H1 (cell line): ENCODE measurements around the gene CYP2A6.
"Not testable (repeated sequence)": the region's sequence is repeated elsewhere in the genome, so short reads cannot be mapped to it uniquely, and the experiment has no call there.

Experiments
- ATF2 ChIP-seq: IDR thresholded peaks from 2 replicates; pipeline ENCODE4 v1.6.1; 2012; ENCODE audit warnings: low read length, inconsistent platforms
- CREB1 ChIP-seq: IDR thresholded peaks from 2 replicates; pipeline ENCODE4 v1.6.1; 2012; ENCODE audit warnings: inconsistent platforms
- CTCF ChIP-seq, 3 experiments: IDR thresholded peaks; 1 replicate in 2 of 3; 2 replicates in 1 of 3; pipeline versions ENCODE4 v1.5.1 to v1.6.1; 2011; ENCODE audit warnings: low read length in 3 of 3, mild to moderate bottlenecking in 3 of 3, inconsistent platforms in 2 of 3, low read depth in 1 of 3, moderate library complexity in 1 of 3; ENCODE audit not compliant: insufficient read depth in 1 of 3; ENCODE audit errors: control extremely low read depth in 1 of 3
- EGR1 ChIP-seq: IDR thresholded peaks from 2 replicates; pipeline ENCODE4 v1.6.1; 2011; ENCODE audit warnings: low read depth, low read length, borderline replicate concordance
- EP300 ChIP-seq, 2 experiments: IDR thresholded peaks; 1 replicate in 1 of 2; 2 replicates in 1 of 2; pipeline ENCODE4 v1.6.1; 2011 to 2012; ENCODE audit warnings: low read depth in 2 of 2, low read length in 2 of 2, mild to moderate bottlenecking in 2 of 2, borderline replicate concordance in 1 of 2, inconsistent platforms in 1 of 2, moderate library complexity in 1 of 2
- EZH2 ChIP-seq: fragments of 200-600 bp; sonication (generic); IDR thresholded peaks from 2 replicates; pipeline ENCODE4 v1.7.1; 2012; ENCODE audit warnings: low read depth, mild to moderate bottlenecking, moderate library complexity, low read length, inconsistent platforms; ENCODE audit not compliant: severe bottlenecking
- GABPA ChIP-seq: IDR thresholded peaks from 2 replicates; pipeline ENCODE4 v1.6.1; 2011; ENCODE audit warnings: mild to moderate bottlenecking, low read length, moderate library complexity, borderline replicate concordance; ENCODE audit not compliant: insufficient read depth
- HDAC2 ChIP-seq, 2 experiments: fragments of 300-600 bp in 1 of 2; sonication (generic) in 1 of 2; IDR thresholded peaks; 2 replicates each; pipeline ENCODE4 v1.6.1; 2011 to 2012; ENCODE audit warnings: low read depth in 2 of 2, low read length in 2 of 2, mild to moderate bottlenecking in 2 of 2, moderate library complexity in 2 of 2, borderline replicate concordance in 1 of 2, inconsistent platforms in 1 of 2
- KDM1A ChIP-seq: fragments of 200-600, 300-600 bp; sonication (generic); IDR thresholded peaks from 2 replicates; pipeline ENCODE4 v1.7.1; 2016; ENCODE audit warnings: mild to moderate bottlenecking, low read length, borderline replicate concordance
- POLR2A ChIP-seq, 2 experiments: IDR thresholded peaks; 1 replicate in 1 of 2; 2 replicates in 1 of 2; pipeline ENCODE4 v1.6.1; 2011; ENCODE audit warnings: low read depth in 2 of 2, low read length in 2 of 2, mild to moderate bottlenecking in 2 of 2; ENCODE audit errors: control extremely low read depth in 1 of 2
- POLR2AphosphoS5 ChIP-seq: IDR thresholded peaks from 2 replicates; pipeline ENCODE4 v1.6.1; 2011; ENCODE audit warnings: low read depth, low read length
- RAD21 ChIP-seq, 2 experiments: IDR thresholded peaks in 1 of 2; conservative IDR thresholded peaks in 1 of 2; 2 replicates each; pipeline ENCODE4 v1.6.1; 2011; ENCODE audit warnings: low read depth in 2 of 2, low read length in 2 of 2, improper control_type of control experiment in 1 of 2, inconsistent platforms in 1 of 2, mild to moderate bottlenecking in 1 of 2, moderate library complexity in 1 of 2
- YY1 ChIP-seq: IDR thresholded peaks from 2 replicates; pipeline ENCODE4 v1.6.1; 2011; ENCODE audit warnings: low read depth, mild to moderate bottlenecking, low read length
- TF ChIP-seq, protein P1 (sequence below): IDR thresholded peaks from 2 replicates; pipeline ENCODE4 v1.6.1; 2011; ENCODE audit warnings: low read length, improper control_type of control experiment

- not testable (repeated sequence) for TF ChIP-seq YY1; CTCF (IDR thresholded peaks at IDR 0.05; ENCODE audit: control extremely low read depth in 1 of 3, insufficient read depth in 1 of 3, low read depth in 1 of 3, low read length in 3 of 3); EZH2; POLR2AphosphoS5; POLR2A (IDR thresholded peaks at IDR 0.05; ENCODE audit: control extremely low read depth in 1 of 2, low read depth in 2 of 2, low read length in 2 of 2); EGR1; GABPA; RAD21 (IDR thresholded peaks at IDR 0.05 in 1 of 2, conservative IDR thresholded peaks at IDR 0.05 in 1 of 2; ENCODE audit: low read depth in 2 of 2, low read length in 2 of 2); EP300 (IDR thresholded peaks at IDR 0.05; ENCODE audit: borderline replicate concordance in 1 of 2, low read depth in 2 of 2, low read length in 2 of 2); KDM1A; HDAC2 (IDR thresholded peaks at IDR 0.05; ENCODE audit: borderline replicate concordance in 1 of 2, low read depth in 2 of 2, low read length in 2 of 2); ATF2; CREB1
- TF ChIP-seq, protein P1, sequence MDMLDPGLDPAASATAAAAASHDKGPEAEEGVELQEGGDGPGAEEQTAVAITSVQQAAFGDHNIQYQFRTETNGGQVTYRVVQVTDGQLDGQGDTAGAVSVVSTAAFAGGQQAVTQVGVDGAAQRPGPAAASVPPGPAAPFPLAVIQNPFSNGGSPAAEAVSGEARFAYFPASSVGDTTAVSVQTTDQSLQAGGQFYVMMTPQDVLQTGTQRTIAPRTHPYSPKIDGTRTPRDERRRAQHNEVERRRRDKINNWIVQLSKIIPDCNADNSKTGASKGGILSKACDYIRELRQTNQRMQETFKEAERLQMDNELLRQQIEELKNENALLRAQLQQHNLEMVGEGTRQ, result not testable (repeated sequence)
Observed at GRCh38 chr19:40812571-40812970, 37.7 kb downstream of the CYP2A6 start.
